HG03457 (cell line): ENCODE results near the gene SAMD11.

Source experiments
- ATAC-seq: cut with Tn5 transposase; IDR thresholded peaks from one replicate; pipeline ENCODE4 v1.9.1; 2021; ENCODE audit warnings: moderate number of reproducible peaks; ENCODE audit not compliant: unreplicated experiment

The SAMD11 gene

GRCh38 chr1:917076-917459, 6.7 kb upstream of the SAMD11 start:
- ATAC-seq: no peak

- ATAC-seq: no peak
Observed at GRCh38 chr1:917466-918091, 6.1 kb upstream of the SAMD11 start.

DNA sequence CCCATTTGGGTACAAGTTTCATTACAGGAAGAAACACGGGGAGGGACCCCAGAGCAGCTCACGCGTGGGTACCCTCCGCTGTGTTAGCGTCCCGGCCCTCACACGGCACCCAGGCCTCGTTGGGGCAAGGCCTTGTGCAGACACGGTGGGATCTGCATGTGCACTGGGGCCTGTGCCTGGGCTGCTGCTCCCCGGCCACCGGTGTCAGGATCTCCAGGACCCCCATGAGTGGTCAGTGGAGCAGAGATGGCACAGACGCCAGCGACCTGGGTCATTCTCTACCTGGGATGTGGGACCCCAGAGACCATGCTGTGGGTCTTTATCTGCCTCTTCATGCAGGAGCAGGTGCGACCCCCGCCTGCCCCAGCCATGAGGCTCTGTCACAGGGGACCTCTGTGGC, 5.4 kb upstream of the SAMD11 start:
- ATAC-seq: no peak

DNA sequence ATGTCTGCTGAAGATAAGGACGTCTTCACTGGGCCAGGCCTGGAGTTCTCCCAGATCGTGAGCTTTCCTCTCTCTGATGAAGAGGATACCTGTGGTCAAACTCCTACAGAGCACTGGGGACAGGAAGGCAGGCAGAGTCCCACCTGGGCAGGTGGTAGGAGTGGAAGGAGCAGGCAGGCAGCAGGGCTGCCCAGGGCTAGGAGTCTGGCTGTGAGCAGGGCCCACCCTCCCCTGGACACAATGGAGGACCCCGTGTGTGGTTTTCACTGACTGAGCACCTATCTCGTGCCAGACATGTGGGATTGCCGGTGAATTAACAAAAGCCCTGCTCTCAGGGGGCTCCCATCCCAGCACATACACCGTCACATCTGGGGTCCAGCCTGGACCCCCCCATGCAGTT, 4.9 kb upstream of the SAMD11 start:
- no peak for ATAC-seq

- no peak for ATAC-seq
Observed at GRCh38 chr1:919271-919872, 4.4 kb upstream of the SAMD11 start.

GRCh38 chr1:920010-920409, 3.7 kb upstream of the SAMD11 start:
- ATAC-seq: no peak

DNA sequence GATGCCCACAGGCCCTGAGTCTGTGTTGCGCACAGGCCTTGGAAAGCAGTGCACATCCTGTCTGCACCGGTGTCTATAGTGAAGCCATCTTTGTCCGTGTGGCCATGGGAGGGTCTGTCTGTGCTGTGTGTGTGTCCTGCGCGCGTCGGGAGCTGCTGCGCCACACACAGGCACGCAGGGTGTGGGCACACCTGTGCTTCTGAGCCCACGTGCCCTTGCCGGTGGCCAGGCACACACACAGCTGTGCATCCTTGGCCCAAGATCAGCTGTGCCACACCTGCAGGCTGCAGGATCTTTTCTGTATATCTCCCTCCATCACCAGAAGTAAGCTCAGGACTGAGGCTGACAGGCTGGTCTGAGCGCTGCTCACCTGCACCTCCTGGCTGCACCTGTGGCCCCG, 3.2 kb upstream of the SAMD11 start:
- no peak for ATAC-seq

GRCh38 chr1:921011-921837, 2.5 kb upstream of the SAMD11 start:
- no peak for ATAC-seq

DNA sequence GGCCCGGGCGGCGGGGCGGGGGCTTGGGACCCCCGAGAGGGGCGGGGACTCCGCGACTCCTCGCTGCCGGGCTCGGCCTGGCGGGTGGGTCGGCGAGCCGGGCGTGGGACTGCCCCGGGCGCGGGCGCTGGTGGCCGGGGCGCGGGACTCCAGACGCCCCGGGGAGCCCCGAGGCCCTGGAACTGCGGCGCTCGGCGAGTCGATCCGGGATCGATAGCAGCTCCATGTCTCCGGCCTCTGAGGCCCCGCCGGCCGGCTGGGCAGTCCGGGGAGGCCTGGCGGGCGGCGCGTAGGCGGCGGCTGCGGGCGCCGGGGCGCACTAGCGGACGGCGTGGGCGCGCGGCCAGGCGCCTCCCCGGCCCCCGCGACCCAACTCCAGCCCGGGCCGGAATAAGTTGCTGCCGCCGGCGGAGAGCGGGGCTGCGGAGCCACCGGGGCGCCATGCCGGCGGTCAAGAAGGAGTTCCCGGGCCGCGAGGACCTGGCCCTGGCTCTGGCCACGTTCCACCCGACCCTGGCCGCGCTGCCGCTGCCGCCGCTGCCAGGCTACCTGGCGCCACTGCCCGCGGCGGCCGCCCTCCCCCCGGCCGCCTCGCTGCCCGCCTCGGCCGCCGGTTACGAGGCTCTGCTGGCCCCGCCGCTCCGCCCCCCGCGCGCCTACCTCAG, 400 bp downstream of the SAMD11 start:
- ATAC-seq: no peak

- ATAC-seq: no peak
Observed at GRCh38 chr1:924656-925560, 1.2 kb downstream of the SAMD11 start.

GRCh38 chr1:925561-926421, 2.1 kb downstream of the SAMD11 start:
- ATAC-seq: no peak

- ATAC-seq: no peak
Observed at GRCh38 chr1:927234-927633, 3.5 kb downstream of the SAMD11 start.

DNA sequence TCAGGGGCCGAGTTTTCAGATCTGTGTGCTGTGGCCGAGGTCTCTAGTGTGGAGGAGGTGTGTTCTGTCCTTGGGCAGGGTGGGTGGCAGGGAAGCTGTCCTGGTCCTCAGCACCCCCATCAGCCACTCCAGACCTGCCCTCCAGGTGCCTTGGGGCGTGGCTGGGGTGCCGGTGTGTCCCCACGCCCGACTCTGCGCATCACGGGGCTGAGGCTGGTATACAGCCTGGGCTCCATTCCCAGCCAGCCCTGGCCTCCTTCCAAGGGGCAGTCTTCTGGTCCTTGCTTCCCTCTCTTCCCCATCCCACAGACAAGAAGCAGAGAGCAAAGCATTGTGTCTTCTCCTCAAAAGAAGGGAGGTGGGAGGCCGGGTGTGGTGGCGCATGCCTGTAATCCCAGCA, 4.0 kb downstream of the SAMD11 start:
- ATAC-seq: no peak

- ATAC-seq: no peak
Observed at GRCh38 chr1:928825-929661, 5.3 kb downstream of the SAMD11 start.

GRCh38 chr1:929712-930632, 6.2 kb downstream of the SAMD11 start:
- ATAC-seq: no peak

DNA sequence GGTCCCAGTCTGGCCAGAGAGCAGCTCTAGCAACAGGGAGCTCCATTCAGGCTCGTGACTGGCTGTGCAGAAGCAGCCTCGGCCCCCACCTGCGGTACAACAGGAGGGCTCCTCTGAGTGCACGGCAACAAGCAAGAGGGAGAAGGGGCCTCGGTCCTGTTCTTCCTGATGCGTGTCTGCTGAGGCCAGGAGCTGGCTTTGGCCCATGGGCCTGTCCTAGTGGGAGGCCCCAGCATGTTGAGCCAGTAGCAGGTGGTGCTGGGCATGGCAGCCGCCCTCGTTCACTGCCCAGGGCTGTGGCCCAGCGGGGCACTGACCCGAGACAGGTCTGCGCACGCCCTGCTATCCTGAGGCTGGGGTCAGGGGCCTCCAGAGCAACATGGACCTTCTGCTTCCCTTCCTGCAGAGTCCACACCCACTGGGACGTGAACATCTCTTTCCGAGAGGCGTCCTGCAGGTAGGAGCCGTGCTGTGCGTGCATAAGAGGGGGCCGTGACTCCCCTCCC, 7.0 kb downstream of the SAMD11 start:
- ATAC-seq: no peak

DNA sequence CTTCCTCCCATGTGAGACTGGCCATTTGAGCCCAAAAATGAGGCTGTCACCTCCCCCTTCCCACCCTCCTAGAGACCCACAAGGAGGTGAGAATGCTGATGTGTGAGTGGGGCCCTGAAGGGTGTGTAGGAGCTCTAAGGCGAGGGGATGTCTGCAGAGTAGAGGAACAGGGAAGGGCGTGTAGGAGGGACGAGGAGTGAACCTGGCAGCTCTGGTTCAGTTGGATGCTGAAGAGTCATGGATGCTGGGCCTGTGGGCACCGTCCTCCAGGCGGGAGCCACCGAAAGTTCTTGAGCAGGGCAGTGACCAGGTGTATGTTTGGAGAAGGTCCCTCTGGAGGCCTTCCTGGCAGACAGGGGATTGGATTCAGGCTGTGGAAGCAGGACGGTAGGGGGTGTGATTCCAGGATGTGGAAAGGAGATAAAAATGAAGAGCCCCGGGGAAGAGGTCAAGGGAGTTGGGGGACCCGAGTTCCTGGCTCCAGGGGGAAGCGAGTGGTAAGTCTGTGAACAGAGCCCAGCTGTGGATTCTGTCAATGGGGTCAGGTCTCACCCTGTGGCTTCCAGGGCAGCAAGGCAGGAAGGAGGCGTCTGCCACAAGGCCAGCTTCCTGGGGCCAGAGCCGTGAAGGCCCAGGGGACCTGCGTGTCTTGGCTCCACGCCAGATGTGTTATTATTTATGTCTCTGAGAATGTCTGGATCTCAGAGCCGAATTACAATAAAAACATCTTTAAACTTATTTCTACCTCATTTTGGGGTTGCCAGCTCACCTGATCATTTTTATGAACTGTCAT, 7.9 kb downstream of the SAMD11 start:
- ATAC-seq: no peak
